GM10248 (cell line): ENCODE data around the gene SV2B.

Experiments
- CTCF ChIA-PET: fragments of 300-600 bp; sonication (Branson Sonifier 250); formaldehyde crosslinking; extraction: SDS; loops from one replicate; lab custom pipeline; 2021; ENCODE audit warnings: antibody characterized with exemption; lab: Yijun Ruan, JAX
- POLR2A ChIA-PET: fragments of 350-650 bp; sonication (Branson Sonifier 250); formaldehyde crosslinking; extraction: SDS; loops from one replicate; lab custom pipeline; 2020; ENCODE audit warnings: antibody characterized with exemption; lab: Yijun Ruan, JAX
- DNase-seq: peaks from one replicate; pipeline ENCODE4 v3.0.0; 2012; ENCODE audit errors: extremely low spot score
- TF ChIP-seq, protein P1 (sequence below): IDR thresholded peaks from 2 replicates; pipeline ENCODE4 v1.5.1; 2012; ENCODE audit warnings: mild to moderate bottlenecking, low read depth; ENCODE audit errors: extremely low read depth, missing control alignments, control extremely low read depth

SV2B gene

DNA sequence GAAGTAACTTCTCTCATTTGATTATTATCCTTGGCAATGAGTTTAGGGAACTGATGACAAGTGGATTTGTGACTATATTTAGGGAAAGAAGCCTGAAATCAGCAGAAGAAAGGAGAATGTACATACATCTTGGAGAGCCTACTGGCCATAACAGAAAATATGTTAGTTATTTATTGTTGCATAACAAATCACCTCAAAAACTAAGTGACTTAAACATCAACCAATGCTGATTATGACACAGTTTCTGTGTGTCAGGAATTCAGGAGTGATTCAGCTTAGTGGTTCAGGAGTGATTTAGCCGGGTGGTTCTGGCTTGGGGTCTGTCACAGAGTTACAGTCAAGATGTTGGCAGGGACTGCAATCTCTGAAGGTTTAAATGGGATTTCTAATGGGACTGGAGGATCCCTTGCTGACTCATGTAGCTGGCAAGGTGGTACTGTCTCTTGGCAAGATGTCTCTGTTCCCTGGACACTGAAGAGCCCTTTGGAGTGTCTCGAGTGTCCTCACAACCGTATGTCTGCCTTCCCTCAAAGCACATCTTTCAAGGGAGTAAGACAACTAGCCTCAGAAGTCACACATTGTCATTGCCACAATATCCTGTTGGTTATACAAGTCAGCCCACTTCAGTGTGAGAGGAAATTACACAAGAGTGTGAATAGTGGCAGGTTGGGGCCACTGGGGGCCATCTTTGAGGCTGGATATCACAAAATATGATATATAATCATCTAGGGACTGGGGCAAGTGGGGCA lies 248.9 kb downstream of the SV2B start:
- DNase-seq = no peak
- CTCF ChIA-PET = no interaction called here
- POLR2A ChIA-PET = no interaction called here
- TF ChIP-seq, protein P1, sequence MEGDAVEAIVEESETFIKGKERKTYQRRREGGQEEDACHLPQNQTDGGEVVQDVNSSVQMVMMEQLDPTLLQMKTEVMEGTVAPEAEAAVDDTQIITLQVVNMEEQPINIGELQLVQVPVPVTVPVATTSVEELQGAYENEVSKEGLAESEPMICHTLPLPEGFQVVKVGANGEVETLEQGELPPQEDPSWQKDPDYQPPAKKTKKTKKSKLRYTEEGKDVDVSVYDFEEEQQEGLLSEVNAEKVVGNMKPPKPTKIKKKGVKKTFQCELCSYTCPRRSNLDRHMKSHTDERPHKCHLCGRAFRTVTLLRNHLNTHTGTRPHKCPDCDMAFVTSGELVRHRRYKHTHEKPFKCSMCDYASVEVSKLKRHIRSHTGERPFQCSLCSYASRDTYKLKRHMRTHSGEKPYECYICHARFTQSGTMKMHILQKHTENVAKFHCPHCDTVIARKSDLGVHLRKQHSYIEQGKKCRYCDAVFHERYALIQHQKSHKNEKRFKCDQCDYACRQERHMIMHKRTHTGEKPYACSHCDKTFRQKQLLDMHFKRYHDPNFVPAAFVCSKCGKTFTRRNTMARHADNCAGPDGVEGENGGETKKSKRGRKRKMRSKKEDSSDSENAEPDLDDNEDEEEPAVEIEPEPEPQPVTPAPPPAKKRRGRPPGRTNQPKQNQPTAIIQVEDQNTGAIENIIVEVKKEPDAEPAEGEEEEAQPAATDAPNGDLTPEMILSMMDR = no peak
